Stomach (tissue), 9 donors: ENCODE data around the gene DCP2. TPM values are rescaled to one million over a fixed set of nuclear protein-coding genes. Genes with fewer than 3 reads are reported as not detected.

ENCODE experiments used
- DNase-seq, 2 donors: peaks; one replicate each; pipeline versions ENCODE4 v3.0.0 to v3.0.0-alpha.2; 2013 to 2019
- H3K27ac ChIP-seq, 5 donors: fragments of 200-600 bp in 4 of 5; sonication (generic) in 4 of 5; one replicate each; pipeline ENCODE4 v1.5.1; 2013 to 2019; ENCODE audit warnings: mild to moderate bottlenecking in 1 of 5, moderate library complexity in 1 of 5
- H3K27me3 ChIP-seq, 3 donors: fragments of 200-600 bp; sonication (generic); one replicate each; pipeline ENCODE4 v1.5.1; 2017 to 2019; ENCODE audit warnings: mixed run types in 1 of 3
- H3K36me3 ChIP-seq, 4 donors: fragments of 200-600 bp; sonication (generic); 1 replicate in 3 of 4; 2 replicates in 1 of 4; pipeline ENCODE4 v1.5.1; 2016 to 2019
- H3K4me1 ChIP-seq, 4 donors: fragments of 200-600 bp; sonication (generic); one replicate each; pipeline ENCODE4 v1.5.1; 2016 to 2019
- H3K4me3 ChIP-seq, 4 donors: fragments of 200-600 bp; sonication (generic) in 3 of 4; one replicate each; pipeline ENCODE4 v1.5.1; 2016 to 2019; ENCODE audit warnings: mild to moderate bottlenecking in 1 of 4
- H3K9me3 ChIP-seq, 4 donors: fragments of 200-600 bp; sonication (generic); one replicate each; pipeline ENCODE4 v1.5.1; 2016 to 2019
- CTCF ChIP-seq, 7 experiments: fragments of 450-650 bp in 4 of 7; fragments of 200-600 bp in 3 of 7; sonication (generic) in 3 of 7; IDR thresholded peaks; one replicate each; pipeline ENCODE4 v1.5.1; 2016 to 2019; ENCODE audit warnings: antibody characterized with exemption in 7 of 7, control low read depth in 2 of 7, mild to moderate bottlenecking in 1 of 7
- EP300 ChIP-seq: sonication (generic); formaldehyde crosslinking; IDR thresholded peaks from one replicate; pipeline ENCODE4 v1.6.1; 2017; ENCODE audit warnings: antibody characterized with exemption
- POLR2A ChIP-seq, 4 donors: fragments of 450-650 bp; IDR thresholded peaks; one replicate each; pipeline ENCODE4 v1.6.1; 2016; ENCODE audit warnings: antibody characterized with exemption in 4 of 4, control low read depth in 2 of 4, mild to moderate bottlenecking in 1 of 4, moderate library complexity in 1 of 4
- POLR2AphosphoS5 ChIP-seq, 3 donors: sonication (generic); formaldehyde crosslinking; IDR thresholded peaks; one replicate each; pipeline ENCODE4 v1.6.1; 2016; ENCODE audit warnings: antibody characterized with exemption in 3 of 3
- WGBS, 5 donors: extraction: QIAGEN DNeasy Blood & Tissue Kit in 3 of 5; methylation state at CpG; one replicate each; pipeline versions ENCODE4 v1.1.5 to v1.1.7; 2013 to 2018; 5-methylcytosine and 5-hydroxymethylcytosine counted together
- intact Hi-C: fragments of 100-400 bp; cut with DNase I; formaldehyde crosslinking; loops from one replicate; pipeline ENCODE4 v1.15.1; 2023; ENCODE audit warnings: low total_unique reads
- polyA plus RNA-seq, 3 donors: library from polyadenylated mRNA; stranded (reverse); fragments of 200-250 nt; gene quantifications; one replicate each; pipeline ENCODE4 v1.2.3, GENCODE V29; 2013
- total RNA-seq, 5 donors: library from RNA; depleted of rRNA; stranded (reverse); fragments of >200 nt; gene quantifications; one replicate each; pipeline versions ENCODE4 v1.1.0 to v1.2.3, GENCODE V29; 2014 to 2016
- donor health status: healthy with polysubstance abuse.
- donor health status: Bipolar disorder and iron deficiency.
- donor health status: healthy.

Gene DCP2
- total and polyA plus RNA-seq, 8 donors = 5.3 to 61.3 (median 7.2) TPM

GRCh38 chr5:113003763-113004162, 27.2 kb downstream of the DCP2 start:
- 79 to 89% (median 86%) methylated on average over 3 of the region's 3 CpGs for WGBS, 5 donors
- intact Hi-C loops = no loop called here

DNA sequence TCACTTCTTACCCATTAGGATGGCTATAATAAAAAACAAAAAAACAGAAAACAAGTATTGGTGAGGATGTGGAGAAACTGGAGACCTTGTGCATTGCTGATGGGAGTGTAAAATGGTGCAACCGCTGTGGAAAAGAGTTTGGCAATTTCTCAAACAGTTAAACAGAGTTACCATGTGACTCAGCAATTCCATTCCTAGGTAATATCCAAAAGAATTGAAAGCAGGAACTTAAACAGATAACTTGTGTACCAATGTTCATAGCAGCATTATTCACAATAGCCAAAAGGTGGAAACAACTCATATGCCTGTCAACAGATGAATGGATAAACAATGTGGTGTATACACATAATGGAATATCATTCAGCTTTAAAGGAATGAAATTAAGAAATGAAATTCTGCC, 28.9 kb downstream of the DCP2 start:
- no peaks in the 10 kb centered on the region for H3K9me3 ChIP-seq
- peaks cover 22 to 99% (median 92%) of the 10 kb centered on the region in 4 donors for H3K36me3 ChIP-seq
- no peaks in the 10 kb centered on the region for H3K27me3 ChIP-seq
- intact Hi-C loops = no loop called here
- H3K4me1 ChIP-seq = peaks cover 0 to 3% (median 0%) of the 10 kb centered on the region in 4 donors
- 78 to 96% (median 86%) methylated on average over 1 of the region's 1 CpG for WGBS, 5 donors
- no peak overlapping the region for H3K4me3 ChIP-seq
- H3K27ac ChIP-seq = no peak overlapping the region
- no peak for TF ChIP-seq POLR2AphosphoS5 (IDR thresholded peaks at IDR 0.05)
- no peak for TF ChIP-seq EP300
- no peak for TF ChIP-seq POLR2A (IDR thresholded peaks at IDR 0.05)
- no peak for TF ChIP-seq CTCF (IDR thresholded peaks at IDR 0.05)
- DNase-seq = no peak

More at GRCh38 chr5:113003763-113004162, 27.2 kb downstream of the DCP2 start:
- TF ChIP-seq POLR2AphosphoS5 (IDR thresholded peaks at IDR 0.05) (no peak), CTCF (IDR thresholded peaks at IDR 0.05) (no peak), EP300 (no peak), POLR2A (IDR thresholded peaks at IDR 0.05) (no peak)
- no peak overlapping the region for H3K4me3 ChIP-seq
- H3K4me1 ChIP-seq = peaks cover 0 to 3% (median 0%) of the 10 kb centered on the region in 4 donors
- peaks cover 22 to 84% (median 79%) of the 10 kb centered on the region in 4 donors for H3K36me3 ChIP-seq
- no peaks in the 10 kb centered on the region for H3K27me3 ChIP-seq
- H3K27ac ChIP-seq = no peak overlapping the region
- H3K9me3 ChIP-seq = no peaks in the 10 kb centered on the region
- no peak for DNase-seq

GRCh38 chr5:113017881-113018635, 41.5 kb downstream of the DCP2 start:
- Histone ChIP-seq H3K9me3 (no peaks in the 10 kb centered on the region), H3K27me3 (no peaks in the 10 kb centered on the region), H3K36me3 (peaks cover 7 to 55% (median 48%) of the 10 kb centered on the region in 4 donors), H3K27ac (no peak overlapping the region), H3K4me3 (no peak overlapping the region), H3K4me1 (peaks cover 0 to 23% (median 5%) of the 10 kb centered on the region in 4 donors)
- DNase-seq = no peak
- TF ChIP-seq CTCF (IDR thresholded peaks at IDR 0.05) = no peak
- TF ChIP-seq POLR2AphosphoS5 (IDR thresholded peaks at IDR 0.05) = no peak
- TF ChIP-seq POLR2A (IDR thresholded peaks at IDR 0.05) = no peak
- TF ChIP-seq EP300 = no peak
- intact Hi-C loops = no loop called here
- WGBS, 5 donors = 88 to 96% (median 91%) methylated on average over 2 of the region's 2 CpGs

GRCh38 chr5:113020461-113021273, 44.1 kb downstream of the DCP2 start:
- H3K4me3 ChIP-seq = no peak overlapping the region
- H3K36me3 ChIP-seq = peaks cover 0 to 33% (median 24%) of the 10 kb centered on the region in 4 donors
- 80 to 91% (median 82%) methylated on average over 11 of the region's 11 CpGs for WGBS, 5 donors
- H3K4me1 ChIP-seq = peaks cover 0 to 35% (median 10%) of the 10 kb centered on the region in 4 donors
- H3K9me3 ChIP-seq = no peaks in the 10 kb centered on the region
- H3K27ac ChIP-seq = no peak overlapping the region
- no peaks in the 10 kb centered on the region for H3K27me3 ChIP-seq
- TF ChIP-seq EP300 = no peak
- no peak for TF ChIP-seq CTCF (IDR thresholded peaks at IDR 0.05)
- no peak for TF ChIP-seq POLR2A (IDR thresholded peaks at IDR 0.05)
- TF ChIP-seq POLR2AphosphoS5 (IDR thresholded peaks at IDR 0.05) = no peak
- intact Hi-C loops = no loop called here
- no peak for DNase-seq
